Natural killer cell (primary cell): Measurements from ENCODE around the gene CHD3. TPM values are rescaled to one million over a fixed set of nuclear protein-coding genes. Genes with fewer than 3 reads are reported as not detected.

ENCODE experiments used
- ATAC-seq, 3 donors: fragments of 150-1000 bp in 2 of 3; fragments of 200-7000 bp in 1 of 3; cut with Tn5 transposase; 1 replicate in 1 of 3; 2 replicates in 2 of 3; pipeline ENCODE4 v1.10.0; 2021; ENCODE audit warnings: mild to moderate bottlenecking in 2 of 3, moderate library complexity in 2 of 3
- DNase-seq, 2 donors: peaks; one replicate each; pipeline versions ENCODE4 v3.0.0 to v3.0.0-alpha.2; 2013 to 2021; ENCODE audit warnings: mixed read lengths in 1 of 2
- H3K27ac ChIP-seq: one replicate; pipeline ENCODE4 v1.5.1; 2013; ENCODE audit warnings: mild to moderate bottlenecking, low read length
- H3K27me3 ChIP-seq: one replicate; pipeline ENCODE4 v1.6.1; 2013; ENCODE audit warnings: low read length; ENCODE audit not compliant: control insufficient read depth, insufficient read depth
- H3K36me3 ChIP-seq: one replicate; pipeline ENCODE4 v1.6.1; 2013; ENCODE audit warnings: low read length; ENCODE audit not compliant: control insufficient read depth, insufficient read depth
- H3K4me1 ChIP-seq: one replicate; pipeline ENCODE4 v1.6.1; 2013; ENCODE audit warnings: low read length; ENCODE audit not compliant: control insufficient read depth, insufficient read depth
- H3K4me3 ChIP-seq: one replicate; pipeline ENCODE4 v1.5.1; 2013; ENCODE audit warnings: low read length
- H3K9me3 ChIP-seq: one replicate; pipeline ENCODE4 v1.6.1; 2013; ENCODE audit warnings: low read length; ENCODE audit not compliant: control insufficient read depth, insufficient read depth
- H3K27ac Mint-ChIP-seq, 2 donors: one replicate each; pipeline ENCODE4 v1.8.0; 2022; ENCODE audit warnings: mild to moderate bottlenecking in 2 of 2, mixed read lengths in 2 of 2, moderate library complexity in 1 of 2
- H3K27me3 Mint-ChIP-seq, 2 donors: one replicate each; pipeline ENCODE4 v1.8.0; 2022; ENCODE audit warnings: low read depth in 2 of 2, mixed read lengths in 2 of 2
- H3K36me3 Mint-ChIP-seq: one replicate; pipeline ENCODE4 v1.8.0; 2022; ENCODE audit warnings: mixed read lengths
- H3K4me1 Mint-ChIP-seq, 2 donors: one replicate each; pipeline ENCODE4 v1.8.0; 2022; ENCODE audit warnings: mixed read lengths in 2 of 2
- H3K4me3 Mint-ChIP-seq: one replicate; pipeline ENCODE4 v1.8.0; 2022; ENCODE audit warnings: mild to moderate bottlenecking, moderate library complexity, mixed read lengths
- H3K9me3 Mint-ChIP-seq, 2 donors: one replicate each; pipeline ENCODE4 v1.8.0; 2022; ENCODE audit warnings: mixed read lengths in 2 of 2
- WGBS: methylation state at CpG from one replicate; pipeline ENCODE4 v1.1.7; 2013; ENCODE audit warnings: missing lambda C conversion rate; ENCODE audit not compliant: insufficient coverage; 5-methylcytosine and 5-hydroxymethylcytosine counted together
- intact Hi-C: fragments of 100-400 bp; cut with micrococcal nuclease; formaldehyde crosslinking; loops from one replicate; pipeline ENCODE4 v1.14.2; 2022
- total RNA-seq, 4 donors: library from RNA; stranded (reverse); fragments of 120-200 nt in 1 of 4; gene quantifications; one replicate each; pipeline versions ENCODE4 v1.2.3 to v1.2.4, GENCODE V29; 2013 to 2022
- TF ChIP-seq, protein P1 (sequence below): fragments of 200-600 bp; IDR thresholded peaks from one replicate; pipeline ENCODE4 v1.8.0; 2022; ENCODE audit warnings: antibody characterized with exemption

The CHD3 gene
- total RNA-seq, 3 donors from 2014 or later (not counting 1 experiment from before 2014, with no cell fraction given) = 215 to 275 (median 218) TPM

DNA sequence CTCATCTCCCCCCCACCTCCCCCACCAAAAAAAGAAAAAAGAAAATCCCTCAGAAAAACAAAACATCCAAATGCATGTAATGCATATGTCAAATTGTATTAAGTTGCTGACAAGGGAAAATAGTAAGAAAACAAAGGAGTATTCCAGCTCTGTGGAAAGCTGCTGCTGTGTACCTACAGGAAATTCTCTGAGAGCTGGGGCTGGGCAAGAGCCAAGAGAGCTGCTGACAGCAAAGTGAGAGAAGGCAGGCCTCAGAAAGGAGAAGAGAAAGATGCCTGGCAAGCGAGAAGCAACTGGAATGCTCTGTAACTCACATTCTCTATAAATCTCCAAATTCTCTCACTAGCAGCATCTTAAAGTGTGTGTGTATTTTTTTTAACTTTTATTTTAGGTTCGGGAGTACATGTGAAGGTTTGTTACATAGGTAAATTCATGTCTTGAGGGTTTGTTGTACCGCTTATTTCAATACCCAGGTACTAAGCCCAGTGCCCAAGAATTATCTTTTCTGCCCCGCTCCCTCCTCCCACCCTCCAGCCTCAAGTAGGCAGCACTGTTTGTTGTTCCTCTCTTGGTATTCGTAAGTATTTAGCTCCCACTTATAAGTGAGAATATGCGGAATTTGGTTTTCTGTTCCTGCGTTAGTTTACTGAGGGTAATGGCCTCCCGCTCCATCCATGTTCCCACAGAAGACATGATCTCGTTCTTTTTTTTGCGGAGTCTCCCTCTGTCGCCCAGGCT, 67.8 kb downstream of the CHD3 start:
- DNase-seq = no peak
- H3K9me3 ChIP-seq = no peaks in the 10 kb centered on the region
- Mint-ChIP-seq H3K9me3 (no peaks in the 10 kb centered on the region), H3K36me3 (no peaks in the 10 kb centered on the region), H3K27ac (no peak overlapping the region), H3K27me3 (peaks cover 0 to 5% of the 10 kb centered on the region in 2 donors), H3K4me3 (no peak overlapping the region), H3K4me1 (no peaks in the 10 kb centered on the region)
- TF ChIP-seq, protein P1, sequence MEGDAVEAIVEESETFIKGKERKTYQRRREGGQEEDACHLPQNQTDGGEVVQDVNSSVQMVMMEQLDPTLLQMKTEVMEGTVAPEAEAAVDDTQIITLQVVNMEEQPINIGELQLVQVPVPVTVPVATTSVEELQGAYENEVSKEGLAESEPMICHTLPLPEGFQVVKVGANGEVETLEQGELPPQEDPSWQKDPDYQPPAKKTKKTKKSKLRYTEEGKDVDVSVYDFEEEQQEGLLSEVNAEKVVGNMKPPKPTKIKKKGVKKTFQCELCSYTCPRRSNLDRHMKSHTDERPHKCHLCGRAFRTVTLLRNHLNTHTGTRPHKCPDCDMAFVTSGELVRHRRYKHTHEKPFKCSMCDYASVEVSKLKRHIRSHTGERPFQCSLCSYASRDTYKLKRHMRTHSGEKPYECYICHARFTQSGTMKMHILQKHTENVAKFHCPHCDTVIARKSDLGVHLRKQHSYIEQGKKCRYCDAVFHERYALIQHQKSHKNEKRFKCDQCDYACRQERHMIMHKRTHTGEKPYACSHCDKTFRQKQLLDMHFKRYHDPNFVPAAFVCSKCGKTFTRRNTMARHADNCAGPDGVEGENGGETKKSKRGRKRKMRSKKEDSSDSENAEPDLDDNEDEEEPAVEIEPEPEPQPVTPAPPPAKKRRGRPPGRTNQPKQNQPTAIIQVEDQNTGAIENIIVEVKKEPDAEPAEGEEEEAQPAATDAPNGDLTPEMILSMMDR = no peak
- H3K4me3 ChIP-seq = no peak overlapping the region
- H3K27ac ChIP-seq = no peak overlapping the region
- ATAC-seq = no peak
- intact Hi-C loops = no loop called here
- no peaks in the 10 kb centered on the region for H3K27me3 ChIP-seq
- WGBS = 96% methylated on average over 8 of the region's 11 CpGs
- peaks cover 4% of the 10 kb centered on the region for H3K4me1 ChIP-seq
- H3K36me3 ChIP-seq = no peaks in the 10 kb centered on the region

DNA sequence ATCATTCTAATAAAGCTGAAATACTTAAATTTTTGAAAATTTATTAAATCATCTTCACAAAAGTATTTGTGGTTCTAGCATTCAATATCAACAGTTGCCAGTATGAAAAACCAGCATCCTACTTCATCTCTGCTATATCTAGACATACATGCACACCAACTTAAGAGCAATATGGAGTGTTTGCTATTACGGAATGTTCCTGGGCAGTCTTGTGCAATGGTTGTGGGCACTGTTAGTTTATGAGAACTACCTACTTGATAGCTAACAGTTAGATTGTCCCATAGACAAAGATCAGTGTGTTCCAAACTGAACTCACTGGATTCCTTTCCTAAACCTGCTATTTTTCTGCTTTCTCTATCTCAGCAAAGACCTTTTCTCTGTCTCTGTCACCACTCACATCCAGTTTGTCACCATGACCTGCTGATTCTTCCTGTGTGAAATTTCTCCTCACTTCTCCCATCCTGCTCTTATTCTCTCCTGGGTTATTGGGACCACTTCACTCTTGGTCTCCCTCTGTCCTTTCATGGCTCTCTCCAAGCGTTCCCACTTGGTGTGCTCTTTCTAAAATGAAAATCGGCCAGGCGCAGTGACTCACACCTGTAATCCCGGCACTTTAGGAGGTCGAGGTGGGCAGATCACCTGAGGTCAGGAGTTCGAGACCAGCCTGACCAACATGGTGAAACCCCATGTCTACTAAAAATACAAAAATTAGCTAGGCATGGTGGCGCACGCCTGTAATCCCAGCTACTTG, 71.1 kb downstream of the CHD3 start:
- no peak for ATAC-seq
- Mint-ChIP-seq H3K36me3 (no peaks in the 10 kb centered on the region), H3K4me3 (no peak overlapping the region), H3K27me3 (peaks cover 0 to 7% of the 10 kb centered on the region in 2 donors), H3K9me3 (no peaks in the 10 kb centered on the region), H3K27ac (no peak overlapping the region), H3K4me1 (no peaks in the 10 kb centered on the region)
- Histone ChIP-seq H3K36me3 (no peaks in the 10 kb centered on the region), H3K4me1 (no peaks in the 10 kb centered on the region), H3K27me3 (no peaks in the 10 kb centered on the region), H3K27ac (no peak overlapping the region), H3K9me3 (no peaks in the 10 kb centered on the region), H3K4me3 (no peak overlapping the region)
- 96% methylated on average over 9 of the region's 9 CpGs for WGBS
- DNase-seq = no peak
- intact Hi-C loops = no loop called here
- TF ChIP-seq, protein P1 = no peak

DNA sequence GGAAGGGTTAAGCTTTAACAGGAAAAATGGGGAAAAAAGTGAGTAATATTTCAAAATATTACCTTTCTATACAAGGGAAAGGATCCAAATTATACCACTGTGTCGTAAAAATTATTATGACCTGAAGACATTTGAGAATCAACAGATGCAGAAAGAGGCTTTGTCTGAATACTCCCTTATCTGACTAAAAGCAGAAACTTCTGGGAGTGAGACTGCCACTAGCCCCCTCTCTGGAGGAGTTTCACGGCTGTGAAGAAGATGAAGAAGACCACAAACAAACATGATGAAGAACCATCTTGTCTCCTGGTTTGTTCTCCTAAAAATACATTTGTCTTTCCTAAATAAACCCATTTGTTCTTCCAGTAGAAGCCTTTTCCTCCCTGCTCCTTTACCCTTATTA, 72.8 kb downstream of the CHD3 start:
- H3K9me3 Mint-ChIP-seq = no peaks in the 10 kb centered on the region
- TF ChIP-seq, protein P1 = no peak
- WGBS = 64% methylated on average over 2 of the region's 2 CpGs
- no peak for DNase-seq
- H3K27me3 Mint-ChIP-seq = peaks cover 0 to 7% of the 10 kb centered on the region in 2 donors
- Histone ChIP-seq H3K4me3 (no peak overlapping the region), H3K27ac (no peak overlapping the region), H3K36me3 (no peaks in the 10 kb centered on the region), H3K4me1 (no peaks in the 10 kb centered on the region), H3K27me3 (no peaks in the 10 kb centered on the region), H3K9me3 (no peaks in the 10 kb centered on the region)
- H3K4me1 Mint-ChIP-seq = no peaks in the 10 kb centered on the region
- no peaks in the 10 kb centered on the region for H3K36me3 Mint-ChIP-seq
- no peak overlapping the region for H3K27ac Mint-ChIP-seq
- intact Hi-C loops = no loop called here
- H3K4me3 Mint-ChIP-seq = no peak overlapping the region
- ATAC-seq = no peak

Other genes starting within 250 kb of the CHD3 start
- under 1 TPM in 2 of 3 donors, not detected in 1; 0.18 to 0.19 TPM for gene ATP1B2, start 237.9 kb upstream of the CHD3 start, total RNA-seq
- 10 to 100 TPM; 56.5 to 65.5 (median 62.0) TPM for gene TP53, start 201.3 kb upstream of the CHD3 start, total RNA-seq
- gene WRAP53, start 200.3 kb upstream of the CHD3 start, total RNA-seq = 10 to 100 TPM in 2 of 3 donors, 1 to 10 TPM in 1; 9.9 to 12.8 (median 12.0) TPM
- not detected for gene EFNB3, start 183.6 kb upstream of the CHD3 start, total RNA-seq
- gene DNAH2, start 171.0 kb upstream of the CHD3 start, total RNA-seq = under 1 TPM in 2 of 3 donors, not detected in 1; 0.05 to 0.07 TPM
- gene KDM6B, start 54.6 kb upstream of the CHD3 start, total RNA-seq = 100 to 1,000 TPM; 104 to 165 (median 149) TPM
- 10 to 100 TPM; 12.7 to 45.5 (median 27.6) TPM for gene TMEM88, start 33.7 kb upstream of the CHD3 start, total RNA-seq
- gene NAA38, start 31.2 kb upstream of the CHD3 start, total RNA-seq = 10 to 100 TPM; 35.9 to 40.3 (median 37.3) TPM
- gene CYB5D1, start 30.8 kb upstream of the CHD3 start, total RNA-seq = 10 to 100 TPM; 11.0 to 18.3 (median 11.5) TPM
- 1 to 10 TPM; 3.6 to 5.9 (median 4.7) TPM for gene RNF227, start 27.5 kb downstream of the CHD3 start, total RNA-seq
- gene KCNAB3, start 41.1 kb downstream of the CHD3 start, total RNA-seq = 10 to 100 TPM in 1 of 3 donors, 1 to 10 TPM in 2; 7.9 to 11.7 (median 9.3) TPM
- gene TRAPPC1, start 43.2 kb downstream of the CHD3 start, total RNA-seq = 100 to 1,000 TPM; 122 to 144 (median 135) TPM
- gene CNTROB, start 43.4 kb downstream of the CHD3 start, total RNA-seq = 10 to 100 TPM; 36.3 to 49.8 (median 45.2) TPM
- gene GUCY2D, start 113.8 kb downstream of the CHD3 start, total RNA-seq = not detected
- gene ALOX15B, start 150.3 kb downstream of the CHD3 start, total RNA-seq = not detected
- under 1 TPM; 0.29 to 0.58 (median 0.56) TPM for gene ALOX12B, start 198.9 kb downstream of the CHD3 start, total RNA-seq
- gene ALOXE3, start 229.7 kb downstream of the CHD3 start, total RNA-seq = not detected
- gene HES7, start 235.3 kb downstream of the CHD3 start, total RNA-seq = under 1 TPM; 0.50 to 0.77 (median 0.61) TPM